Muscle of back (tissue), 11 donors: Measurements from ENCODE around the gene TMUB1. TPM values are rescaled to one million over a fixed set of nuclear protein-coding genes. Genes with fewer than 3 reads are reported as not detected.

Experiments
- DNase-seq, 3 donors: peaks; one replicate each; pipeline versions ENCODE4 v3.0.0 to v3.0.0-alpha.2; 2013
- polyA plus RNA-seq, 10 donors: library from polyadenylated mRNA; unstranded; fragments of 120-200 nt; gene quantifications; one replicate each; pipeline ENCODE4 v1.2.1, GENCODE V29; 2013; ENCODE audit not compliant: insufficient read length in 10 of 10

TMUB1 gene
- polyA plus RNA-seq, 10 donors, result 25.3 to 43.1 (median 29.8) TPM

DNA sequence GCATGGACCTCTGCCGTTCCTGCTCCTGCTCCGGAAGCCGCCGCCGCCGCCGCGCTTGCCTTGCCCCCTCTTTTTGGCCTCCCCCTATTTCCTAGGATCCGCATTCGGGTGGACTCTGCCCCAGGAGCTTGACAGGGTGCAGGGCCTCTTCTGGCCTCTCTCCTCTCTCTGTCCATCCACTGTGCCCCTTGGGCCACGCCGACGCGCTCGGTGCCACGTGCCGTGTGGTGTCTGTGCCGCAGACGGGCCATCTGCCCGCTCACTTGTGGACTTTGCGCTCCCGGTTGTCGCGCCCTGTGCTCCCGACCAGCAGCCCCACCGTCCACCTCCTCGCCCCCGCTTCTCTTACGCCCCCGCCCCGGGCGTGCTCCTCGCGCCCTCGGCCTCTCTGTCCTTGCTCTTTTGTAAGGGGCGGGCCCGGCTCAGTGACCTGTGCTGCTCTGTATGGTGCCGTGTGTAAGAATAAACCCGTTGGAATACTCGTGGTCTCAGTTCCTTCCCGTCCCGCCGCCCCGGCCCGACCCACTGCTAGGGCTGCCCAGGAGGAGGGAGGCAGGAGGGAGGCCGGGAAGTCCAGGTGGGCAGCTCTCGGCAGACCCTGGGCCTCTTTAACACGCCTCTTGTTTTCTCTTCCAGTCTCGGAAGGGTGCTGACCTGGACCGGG lies 40.0 kb upstream of the TMUB1 start:
- DNase-seq, result no peak

DNA sequence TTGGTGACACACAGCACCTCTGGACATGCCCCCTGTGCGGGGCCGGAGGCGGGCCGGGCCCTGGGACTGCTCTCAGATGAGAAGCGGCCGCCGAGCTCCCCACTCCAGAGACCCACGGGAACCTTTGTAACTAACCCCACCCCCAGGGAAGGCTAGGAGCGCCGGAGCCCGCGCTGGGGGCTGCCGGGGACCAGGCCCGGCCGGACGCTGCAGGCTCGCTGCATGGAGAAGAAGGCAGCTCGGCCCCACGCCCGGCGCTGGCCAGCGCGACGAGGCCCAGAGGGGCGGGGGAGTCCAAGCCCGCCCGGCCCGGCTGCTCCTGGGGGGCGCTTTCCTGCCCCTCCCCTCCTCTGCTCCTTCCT lies 39.5 kb upstream of the TMUB1 start:
- DNase-seq, result no peak

DNA sequence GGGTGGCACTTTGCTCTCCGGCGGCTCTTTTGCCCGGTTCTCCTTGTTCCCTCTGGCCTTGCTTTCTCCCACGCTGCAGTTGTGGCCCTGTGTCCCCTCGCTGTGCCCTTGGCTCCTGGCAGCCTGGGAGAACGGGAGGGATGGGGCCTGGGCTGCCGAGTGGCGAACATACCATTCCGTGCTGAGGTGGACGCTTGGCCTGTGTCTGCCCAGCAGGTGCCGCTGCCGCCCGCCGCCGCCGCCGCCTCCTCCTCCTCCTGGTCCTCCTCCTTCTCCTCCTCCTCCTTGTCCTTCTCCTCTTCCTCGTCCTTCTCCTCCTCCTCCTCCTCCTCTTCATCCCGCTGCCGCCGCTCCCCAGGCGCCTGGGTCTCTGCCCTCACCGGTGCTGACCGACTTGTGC lies 39.0 kb upstream of the TMUB1 start:
- DNase-seq, result no peak

DNA sequence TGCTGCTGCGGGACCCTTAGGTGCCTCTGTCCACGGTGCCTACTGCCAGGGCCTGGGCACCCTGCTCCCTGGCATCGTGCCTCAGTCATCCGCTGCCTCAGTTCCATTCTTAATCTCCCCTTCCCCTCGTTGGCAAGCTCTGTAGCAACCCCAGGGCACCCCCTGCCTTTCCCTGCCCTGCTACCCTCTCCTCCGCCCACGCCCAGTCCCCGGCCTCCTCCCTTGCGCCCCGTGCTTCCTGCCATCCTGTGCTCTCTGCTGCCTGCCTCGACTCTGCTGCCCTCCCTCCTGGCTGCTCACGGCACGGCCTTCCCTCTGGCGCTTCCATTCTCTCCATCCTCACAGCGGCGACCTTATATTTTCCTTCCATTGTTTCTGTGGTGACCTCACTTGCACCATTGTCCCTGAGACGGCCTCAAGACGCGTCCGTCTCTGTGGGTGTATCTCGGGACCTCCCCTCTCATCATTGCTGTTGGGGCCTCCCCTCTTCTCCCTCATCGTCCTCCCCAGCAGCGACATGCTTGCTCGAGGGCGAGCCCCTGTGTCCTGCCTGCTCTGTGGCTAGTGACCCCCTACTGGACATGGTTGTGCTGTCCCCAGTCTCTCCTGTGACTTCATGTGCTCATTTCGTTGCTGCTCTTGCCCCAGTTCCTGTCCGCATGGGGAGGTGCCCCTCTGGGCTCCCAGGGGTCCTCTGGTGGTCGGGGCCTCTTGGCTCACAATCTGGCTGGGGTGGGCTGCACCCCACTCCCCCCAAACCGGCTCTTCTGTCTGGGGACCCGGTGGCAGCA lies 38.3 kb upstream of the TMUB1 start:
- no peak for DNase-seq

DNA sequence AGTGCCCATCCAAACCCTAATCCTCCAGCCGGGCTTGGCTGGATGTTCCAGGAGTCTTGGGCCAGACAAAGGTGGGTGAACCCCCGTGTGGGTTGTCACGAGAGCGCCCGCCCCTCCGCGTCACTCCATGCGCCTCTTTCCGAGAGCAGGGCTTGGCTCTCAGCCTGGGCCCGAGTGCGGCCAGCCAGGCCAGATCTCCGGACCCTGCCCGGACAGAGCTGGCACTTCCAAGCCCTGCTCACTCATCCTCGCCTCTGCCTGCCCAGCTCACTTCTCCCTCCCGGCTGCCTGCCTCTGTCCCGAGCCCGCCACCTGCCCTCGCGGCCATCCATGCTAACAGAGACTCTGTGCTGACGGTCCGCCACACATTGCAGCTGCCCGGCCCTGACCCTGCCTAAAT lies 37.6 kb upstream of the TMUB1 start:
- DNase-seq, result no peak

DNA sequence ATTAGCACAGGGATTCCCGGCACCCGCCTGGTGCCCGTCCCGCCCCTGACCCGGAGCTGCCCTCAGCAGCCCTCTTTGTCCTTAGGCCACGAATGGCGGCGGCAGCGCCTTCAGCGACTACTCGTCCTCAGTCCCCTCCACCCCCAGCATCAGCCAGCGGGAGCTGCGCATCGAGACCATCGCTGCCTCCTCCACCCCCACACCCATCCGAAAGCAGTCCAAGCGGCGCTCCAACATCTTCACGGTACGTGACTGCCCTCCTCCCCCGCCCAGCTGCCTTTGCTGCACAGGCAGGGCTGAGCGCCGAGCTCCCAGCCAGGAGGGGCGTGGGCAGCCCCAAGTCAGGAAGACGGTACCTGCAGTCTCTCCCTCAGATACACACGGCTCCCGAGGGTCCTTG lies 36.6 kb upstream of the TMUB1 start:
- DNase-seq, result no peak

DNA sequence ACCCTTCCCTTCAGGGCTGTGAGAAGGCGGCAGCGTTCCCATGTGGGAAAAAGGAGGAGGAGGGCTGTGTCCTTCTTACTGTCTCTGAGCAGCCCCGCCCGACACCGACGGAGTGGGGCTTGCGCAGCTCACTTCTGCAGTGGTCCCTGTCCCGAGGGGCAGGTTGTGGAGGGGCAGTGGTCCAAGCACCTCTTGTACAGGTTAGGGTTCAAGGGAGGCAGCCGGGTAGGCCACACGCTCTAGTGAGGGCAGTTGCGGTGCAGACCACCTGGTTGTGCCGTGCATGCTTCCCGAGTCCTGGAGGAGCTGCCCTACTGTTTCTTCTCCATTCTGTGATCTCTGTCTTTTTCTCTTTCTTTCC lies 35.7 kb upstream of the TMUB1 start:
- no peak for DNase-seq

DNA sequence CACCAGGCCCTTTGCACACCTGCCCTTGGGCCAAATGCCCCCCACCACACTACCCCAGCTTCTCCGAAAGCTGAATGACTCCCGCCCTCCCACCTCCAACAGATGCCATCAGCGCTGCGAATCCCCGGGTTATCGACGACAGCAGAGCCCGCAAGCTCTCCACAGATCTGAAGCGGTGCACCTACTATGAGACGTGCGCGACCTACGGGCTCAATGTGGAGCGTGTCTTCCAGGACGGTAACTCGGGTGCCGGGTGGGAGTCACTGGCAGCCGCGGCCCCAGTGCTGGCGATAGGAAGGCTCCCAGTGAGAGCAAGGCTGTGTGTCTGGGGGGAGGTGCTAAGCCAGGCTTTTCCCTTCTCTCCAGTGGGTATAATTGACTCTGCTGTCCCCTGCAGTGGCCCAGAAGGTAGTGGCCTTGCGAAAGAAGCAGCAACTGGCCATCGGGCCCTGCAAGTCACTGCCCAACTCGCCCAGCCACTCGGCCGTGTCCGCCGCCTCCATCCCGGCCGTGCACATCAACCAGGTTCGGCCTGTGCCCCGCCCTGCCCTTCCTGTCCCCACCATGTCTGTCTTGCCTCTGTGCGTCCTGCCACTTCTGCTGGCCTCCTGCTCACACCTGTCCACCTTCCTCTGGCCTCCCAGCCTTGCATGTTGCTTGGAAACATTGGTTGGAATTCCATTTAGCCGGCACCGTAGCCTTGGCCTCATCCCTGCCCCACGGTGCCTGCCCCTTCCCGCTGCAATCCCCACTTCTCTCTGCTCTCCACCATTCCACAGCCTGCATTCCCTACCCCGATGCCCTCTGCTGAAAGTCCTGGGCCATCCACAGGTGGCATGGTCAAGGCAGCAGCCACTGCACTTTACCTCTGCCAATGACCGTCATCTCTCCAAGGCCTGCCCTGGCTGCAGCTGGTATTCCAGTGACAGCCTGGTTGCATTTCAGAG lies 35.1 kb upstream of the TMUB1 start:
- DNase-seq, result no peak

DNA sequence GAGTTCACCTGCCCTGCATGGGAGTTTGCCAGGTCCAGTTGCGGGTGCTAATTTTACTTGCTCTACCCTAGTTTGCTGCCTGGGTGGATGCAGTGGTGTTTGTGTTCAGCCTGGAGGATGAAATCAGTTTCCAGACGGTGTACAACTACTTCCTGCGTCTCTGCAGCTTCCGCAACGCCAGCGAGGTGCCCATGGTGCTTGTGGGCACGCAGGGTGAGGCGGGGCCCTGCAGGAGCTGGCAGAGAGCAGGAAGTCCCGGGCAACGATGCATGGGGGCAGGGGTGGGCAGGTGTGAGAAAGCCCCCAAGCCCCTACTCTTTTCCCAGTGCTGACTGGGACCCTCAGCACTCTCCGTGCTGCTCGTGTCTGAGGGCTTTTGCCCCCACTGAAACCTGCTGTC lies 34.3 kb upstream of the TMUB1 start:
- no peak for DNase-seq

DNA sequence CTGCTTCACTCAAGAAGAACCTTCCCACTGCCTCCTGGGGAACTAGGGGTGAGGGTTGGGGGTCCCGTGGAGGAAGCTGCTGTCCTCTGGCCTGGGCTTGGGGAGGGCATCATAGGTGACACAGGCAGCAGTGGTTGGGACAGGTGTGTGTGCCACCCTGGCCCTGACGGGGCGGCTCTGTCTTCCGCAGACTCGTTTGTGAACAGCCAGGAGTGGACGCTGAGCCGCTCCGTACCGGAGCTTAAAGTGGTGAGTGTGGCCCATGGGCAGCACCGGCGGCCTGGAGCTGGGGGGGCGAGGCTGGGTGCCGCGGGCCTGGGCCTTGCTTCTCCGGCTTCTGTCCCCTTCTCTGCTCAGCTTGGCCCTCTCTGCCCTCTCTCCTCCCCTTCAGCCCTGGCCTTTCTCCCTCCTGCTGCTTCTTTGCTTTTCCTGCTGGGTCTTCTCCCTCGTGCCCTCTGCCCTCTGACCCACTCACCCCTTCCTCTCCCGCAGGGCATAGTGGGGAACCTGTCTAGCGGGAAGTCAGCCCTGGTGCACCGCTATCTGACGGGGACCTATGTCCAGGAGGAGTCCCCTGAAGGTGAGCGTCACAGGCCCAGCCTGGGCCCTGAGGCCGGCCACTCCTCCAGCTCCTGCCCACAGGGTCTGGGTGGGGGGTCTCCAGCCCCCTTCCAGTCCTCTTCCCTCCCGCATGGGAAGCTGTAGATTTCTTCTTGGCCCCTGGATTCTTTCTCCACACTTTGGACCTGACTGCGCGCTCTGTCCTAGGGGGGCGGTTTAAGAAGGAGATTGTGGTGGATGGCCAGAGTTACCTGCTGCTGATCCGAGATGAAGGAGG lies 33.5 kb upstream of the TMUB1 start:
- no peak for DNase-seq

DNA sequence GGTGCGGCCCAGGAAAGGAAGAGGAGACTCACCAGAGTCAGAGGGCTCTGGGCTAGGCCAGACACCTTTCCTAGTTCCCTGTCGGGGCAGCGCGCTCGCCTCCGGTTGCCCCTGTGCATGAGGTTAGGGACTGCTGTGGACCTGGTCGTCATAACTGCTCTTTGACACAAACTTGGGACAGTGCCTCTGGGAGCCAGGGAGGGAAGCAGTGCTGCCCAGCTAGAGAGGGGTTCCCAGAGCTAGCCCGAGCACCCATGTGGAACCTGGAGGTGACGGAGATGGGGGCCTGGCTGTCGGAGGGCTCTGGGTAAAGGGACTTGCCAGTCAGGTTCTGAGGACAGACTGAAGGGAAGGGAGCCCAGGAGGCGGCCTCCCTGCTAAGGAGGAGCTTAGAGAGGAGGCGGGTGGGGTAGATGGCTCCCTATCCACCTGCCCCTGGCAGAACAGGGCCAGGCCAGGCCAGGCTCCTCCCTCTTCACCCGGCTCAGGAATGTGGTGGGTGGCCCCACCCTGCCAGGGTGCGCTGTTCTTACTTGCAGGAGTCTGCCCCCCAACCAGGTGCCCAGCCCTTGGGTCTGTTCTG lies 32.6 kb upstream of the TMUB1 start:
- no peak for DNase-seq

DNA sequence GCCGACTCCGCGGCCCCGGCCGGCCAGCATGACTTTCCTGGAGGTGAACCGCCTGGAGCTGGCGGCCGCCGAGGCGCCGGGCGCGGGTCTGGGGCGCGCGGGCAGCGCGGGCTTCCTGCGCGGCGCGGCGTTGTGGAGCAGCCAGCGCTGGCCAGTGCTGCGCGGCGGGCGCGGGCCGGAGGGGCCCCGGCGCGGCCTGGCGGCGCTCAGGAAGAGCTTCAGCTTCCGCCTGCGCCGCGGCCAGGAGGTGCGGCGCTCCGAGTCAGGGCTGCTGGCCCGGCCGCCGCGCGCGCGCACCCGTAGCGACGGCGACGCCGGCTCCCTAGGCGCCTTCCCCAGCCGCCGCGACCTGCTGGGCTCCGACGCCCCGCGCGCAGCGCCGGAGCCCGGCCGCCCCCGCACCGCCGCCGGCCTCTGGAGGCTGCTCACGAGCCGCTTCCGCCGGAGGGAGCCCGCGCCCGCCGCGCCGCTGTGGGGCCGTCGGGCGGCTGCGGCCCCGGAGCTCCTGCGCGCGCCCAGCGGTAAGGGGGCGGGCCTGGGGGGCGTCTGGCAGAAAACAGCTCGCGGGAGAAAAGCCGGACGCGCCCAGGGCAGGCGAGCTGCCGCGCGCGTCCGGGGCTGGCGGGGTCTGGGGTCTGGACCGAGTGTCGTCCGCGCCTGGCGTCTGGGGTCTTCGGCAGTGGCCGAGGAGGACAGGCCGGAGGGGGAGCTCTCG lies 32.0 kb upstream of the TMUB1 start:
- DNase-seq, result peak in 2 of 3 donors; percentile 52 to 57

DNA sequence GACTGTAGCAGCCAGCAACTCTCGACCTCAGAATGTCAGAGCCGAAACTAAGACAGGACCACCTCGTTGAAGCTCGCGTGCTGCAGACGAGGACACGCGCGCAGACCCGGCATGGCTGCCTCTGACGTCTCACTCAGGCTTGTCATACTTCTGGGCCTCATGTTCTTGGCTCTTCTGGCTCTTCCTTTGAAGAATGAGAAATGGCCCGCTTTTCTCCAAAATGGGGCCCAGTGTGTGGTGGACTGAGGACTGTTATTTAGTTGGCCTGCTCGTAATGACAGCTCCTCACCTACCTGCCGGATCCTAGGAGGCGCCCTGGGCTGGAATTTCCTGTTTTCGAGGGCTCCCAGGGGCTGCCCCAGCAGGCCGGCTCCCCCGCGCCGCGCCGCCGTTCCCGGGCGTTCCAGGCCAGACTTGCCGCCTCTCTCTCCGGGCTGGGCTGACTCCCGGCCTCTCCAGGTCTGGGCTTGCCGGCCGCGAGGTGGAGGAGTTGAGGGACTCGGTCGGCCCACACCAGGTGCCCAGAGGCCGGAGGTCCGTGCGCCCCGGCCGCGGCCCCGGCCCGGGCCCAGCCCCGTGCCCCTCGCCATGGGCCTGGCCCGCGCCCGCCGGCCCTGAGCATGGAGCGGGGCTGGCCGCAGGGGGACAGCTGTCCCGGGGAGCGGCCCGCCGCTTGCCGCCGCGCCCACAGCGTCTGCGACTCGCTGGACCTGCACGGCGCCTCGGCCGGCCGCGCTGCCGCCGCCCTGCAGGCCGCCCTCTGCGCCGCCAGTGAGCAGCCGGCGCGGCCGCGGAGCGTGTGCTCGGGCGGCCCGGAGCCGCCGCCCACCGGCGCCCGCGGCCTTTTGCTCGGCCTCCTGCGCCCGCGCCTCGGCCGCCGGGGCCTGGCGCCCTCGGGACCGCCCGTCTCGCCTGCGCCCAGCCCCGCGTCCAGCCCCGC lies 31.1 kb upstream of the TMUB1 start:
- DNase-seq, result no peak

DNA sequence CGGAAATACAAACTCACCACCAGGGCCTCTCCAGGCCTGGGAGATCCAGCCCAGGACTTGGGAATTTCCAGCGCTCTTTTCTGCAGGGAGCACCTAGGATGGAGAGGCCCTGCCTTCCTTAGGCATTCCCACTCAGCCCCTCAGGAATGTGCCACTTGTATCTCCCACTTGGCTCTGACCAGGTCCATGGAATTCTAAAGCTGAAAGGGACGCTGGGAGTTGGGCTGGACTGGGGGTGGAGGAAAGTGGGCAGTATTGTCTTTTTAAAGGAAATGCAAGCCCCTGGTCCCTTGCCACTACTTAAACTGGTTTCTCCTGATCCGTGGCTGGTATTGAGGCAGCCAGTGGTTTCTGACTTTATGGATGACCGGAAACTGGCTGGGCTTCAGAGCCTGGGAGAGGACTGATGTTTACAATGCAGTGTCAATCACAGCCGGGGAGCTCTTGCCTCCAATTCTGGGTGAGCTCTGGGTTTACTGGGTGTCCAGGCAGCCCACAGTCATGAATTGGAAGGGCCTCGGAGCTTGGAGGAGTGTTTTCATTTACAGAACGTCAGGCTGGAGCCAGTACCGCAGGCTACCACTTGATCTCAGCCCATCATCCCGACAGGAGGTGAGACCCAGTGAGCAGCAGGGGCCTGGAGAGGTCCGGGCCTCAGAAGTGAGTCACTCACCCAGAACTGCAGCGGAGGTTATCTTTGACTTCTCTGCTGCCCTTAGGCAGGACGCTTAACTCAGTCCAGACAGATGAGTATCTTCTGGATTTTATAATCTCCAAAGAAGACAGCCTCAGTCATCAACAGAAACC lies 30.3 kb upstream of the TMUB1 start:
- DNase-seq, result peak in 1 of 3 donors; percentile 67

DNA sequence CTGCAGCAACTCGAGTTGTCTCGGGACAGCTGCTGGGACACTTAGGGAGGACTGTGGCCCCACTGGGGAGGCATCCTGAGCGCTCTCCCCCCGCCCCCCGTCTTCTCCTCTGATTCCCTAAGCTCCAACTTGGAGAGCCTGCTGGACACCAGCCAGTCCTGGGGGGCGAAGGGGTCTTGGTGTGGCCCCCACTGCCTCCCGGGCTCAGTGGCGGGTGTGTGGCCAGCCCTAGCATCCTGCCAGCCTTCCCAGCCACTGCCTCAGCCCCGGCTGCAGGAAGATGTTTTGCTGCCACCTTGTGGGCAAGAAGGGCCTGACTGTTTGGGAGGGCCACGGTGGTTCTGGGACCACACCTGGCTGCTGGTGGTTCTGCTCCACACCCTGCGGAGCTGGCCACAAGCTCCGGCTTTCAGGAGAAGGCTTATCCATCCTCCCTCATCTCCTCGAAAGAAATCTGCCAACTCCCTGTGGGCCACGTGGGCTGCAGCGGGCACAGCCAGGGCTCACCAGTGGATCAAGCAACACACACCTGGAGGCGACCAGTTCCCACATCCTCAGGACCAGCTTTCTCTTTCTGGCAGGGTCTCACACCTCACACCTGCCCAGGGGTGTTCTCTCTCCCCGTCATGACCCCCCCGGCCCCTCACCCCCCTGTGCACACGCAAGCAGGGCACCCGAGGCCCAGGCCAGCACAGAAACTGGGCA lies 27.8 kb upstream of the TMUB1 start:
- peak; percentile 64 to 88 (median 78) for DNase-seq

DNA sequence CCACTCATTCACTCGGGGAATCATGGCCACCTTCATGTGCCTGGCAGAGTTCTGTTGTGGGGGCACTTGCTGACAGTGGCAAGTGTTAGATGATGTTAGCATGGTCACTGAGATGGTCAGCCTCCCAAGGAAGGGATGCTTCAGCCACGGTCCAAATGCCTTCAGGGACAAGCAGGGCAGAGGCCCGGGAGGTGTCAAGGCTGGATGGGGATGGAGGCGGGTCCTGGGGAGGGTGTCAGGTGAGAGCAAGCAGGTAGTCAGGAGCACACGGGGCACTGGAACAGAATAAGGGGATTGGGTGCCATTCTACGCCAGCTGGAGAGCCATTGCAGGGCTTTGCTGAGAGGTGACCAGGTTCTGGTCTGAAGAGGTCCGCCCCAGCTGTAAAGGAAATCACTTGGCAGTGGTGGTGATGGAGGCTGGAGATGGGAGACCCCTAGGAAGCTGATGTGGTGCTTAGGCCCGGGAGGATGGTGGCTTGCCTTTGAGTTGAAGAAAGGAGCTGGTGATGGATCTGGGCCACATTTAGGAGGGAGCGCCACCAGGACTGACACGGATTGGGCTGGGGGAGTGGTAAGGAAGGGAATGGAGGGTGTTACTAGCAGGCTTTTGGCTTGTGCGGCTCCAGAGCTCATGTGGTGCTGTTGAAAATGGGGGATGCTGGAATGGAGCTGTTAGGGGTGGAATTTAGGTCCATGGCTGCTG lies 27.1 kb upstream of the TMUB1 start:
- no peak for DNase-seq
